Colon (tissue), 2 donors: ENCODE results near the gene NAA60.

ENCODE experiments used
- FAIRE-seq: peaks from 2 replicates; lab custom pipeline; 2012; peaks lifted over from hg19 to GRCh38; lab: Jason Lieb, UNC
- donor health status: control.
- donor health status: control.

Gene NAA60

GRCh38 chr16:3443108-3444031 is at the start of gene NAA60, which contains the start of gene ZNF597:
Gene NAA60 (plus strand): TSS chr16:3443680. CDS start chr16:3476228, 32,548 bp downstream.
Gene ZNF597 (minus strand): TSS chr16:3443504. CDS start chr16:3443153, 351 bp downstream.
- no peak for FAIRE-seq

- FAIRE-seq = no peak
Observed at GRCh38 chr16:3400446-3400778, 43.1 kb upstream of the NAA60 start.

- FAIRE-seq = no peak
Observed at GRCh38 chr16:3400779-3401688, 42.4 kb upstream of the NAA60 start, which contains the start of the genes ZNF174 and ZSCAN32. Gene ZNF174 (plus strand): TSS chr16:3401215. CDS start chr16:3402005, 790 bp downstream. Gene ZSCAN32 (minus strand): TSS chr16:3401004. CDS start chr16:3397557, 3,447 bp downstream.

DNA sequence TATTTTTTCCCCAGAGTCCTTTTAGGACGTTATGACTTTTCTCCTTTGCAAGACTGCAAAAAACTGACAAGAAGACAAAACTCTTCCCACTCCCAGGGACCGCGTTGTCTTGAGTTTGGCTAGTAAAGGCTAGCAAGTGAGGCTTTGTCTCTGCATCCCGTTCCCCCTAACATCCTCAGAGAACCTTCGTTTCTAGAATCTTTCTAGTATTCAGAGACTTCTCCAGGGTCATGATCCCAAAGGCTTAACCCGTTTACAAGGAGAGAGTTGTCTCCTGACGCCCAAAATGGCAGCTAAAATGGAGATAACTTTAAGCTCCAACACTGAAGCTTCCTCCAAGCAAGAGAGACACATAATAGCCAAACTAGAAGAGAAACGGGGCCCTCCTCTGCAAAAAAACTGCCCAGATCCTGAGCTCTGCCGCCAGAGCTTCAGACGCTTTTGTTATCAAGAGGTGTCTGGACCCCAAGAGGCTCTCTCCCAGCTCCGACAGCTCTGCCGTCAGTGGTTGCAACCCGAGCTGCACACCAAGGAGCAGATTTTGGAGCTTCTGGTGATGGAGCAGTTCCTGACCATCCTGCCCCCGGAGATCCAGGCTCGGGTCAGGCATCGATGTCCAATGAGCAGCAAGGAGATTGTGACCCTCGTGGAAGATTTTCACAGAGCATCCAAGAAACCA is 41.6 kb upstream of the NAA60 start:
- FAIRE-seq = no peak

GRCh38 chr16:3408561-3409197 is 34.8 kb upstream of the NAA60 start:
- no peak for FAIRE-seq

DNA sequence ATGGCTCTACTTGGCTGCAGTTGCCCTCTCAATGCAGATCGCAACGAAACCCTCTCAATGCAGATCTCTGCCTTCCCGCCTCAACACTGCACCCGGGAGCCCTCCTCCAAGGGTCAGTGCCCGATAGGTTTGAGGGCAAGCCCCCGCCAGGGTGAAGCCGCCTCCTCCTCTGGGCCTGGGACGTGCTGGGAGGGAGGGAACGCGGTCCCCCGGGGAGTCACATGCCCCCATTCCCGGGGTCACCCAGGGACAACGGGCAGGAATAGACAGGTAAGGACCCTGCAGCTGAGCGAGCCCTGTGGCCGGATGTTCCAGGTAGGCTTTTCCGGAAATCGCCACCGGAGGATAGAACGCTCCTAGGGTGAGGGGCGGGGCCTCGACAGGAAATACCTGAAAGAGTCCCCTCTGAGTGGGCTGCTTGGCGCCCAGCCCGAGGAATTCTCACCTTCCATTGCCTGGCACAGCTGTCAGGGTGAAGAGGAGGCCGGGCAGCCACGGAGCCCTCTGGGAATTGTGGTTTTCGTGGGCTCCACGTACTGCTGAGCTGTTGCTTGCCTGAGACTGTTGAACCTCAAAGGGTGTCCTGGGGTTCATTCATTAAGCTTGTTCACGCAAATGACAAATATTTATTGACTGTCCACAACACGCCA is 29.6 kb upstream of the NAA60 start:
- FAIRE-seq = no peak

DNA sequence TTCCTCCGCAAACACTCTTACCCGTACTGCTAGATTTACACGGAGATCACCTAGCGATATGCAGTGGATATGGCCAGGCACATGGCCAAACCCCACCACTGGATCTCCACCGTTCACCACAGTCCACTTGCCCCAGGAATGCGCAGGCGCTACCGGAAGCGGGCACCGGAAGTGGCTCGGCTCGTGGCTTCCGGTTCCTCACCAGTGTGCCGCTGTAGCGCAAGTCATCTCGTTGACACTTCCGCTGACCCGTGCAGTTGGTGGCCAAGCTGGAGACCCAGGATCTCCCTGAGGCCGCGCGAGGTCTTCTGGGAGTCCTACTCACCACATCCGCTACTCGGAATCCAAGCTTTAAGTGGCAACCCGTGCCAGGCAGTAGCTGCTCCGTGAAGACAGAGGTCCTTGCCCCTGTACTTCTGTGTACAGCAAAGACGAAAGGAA is 11.7 kb upstream of the NAA60 start:
- FAIRE-seq = no peak

DNA sequence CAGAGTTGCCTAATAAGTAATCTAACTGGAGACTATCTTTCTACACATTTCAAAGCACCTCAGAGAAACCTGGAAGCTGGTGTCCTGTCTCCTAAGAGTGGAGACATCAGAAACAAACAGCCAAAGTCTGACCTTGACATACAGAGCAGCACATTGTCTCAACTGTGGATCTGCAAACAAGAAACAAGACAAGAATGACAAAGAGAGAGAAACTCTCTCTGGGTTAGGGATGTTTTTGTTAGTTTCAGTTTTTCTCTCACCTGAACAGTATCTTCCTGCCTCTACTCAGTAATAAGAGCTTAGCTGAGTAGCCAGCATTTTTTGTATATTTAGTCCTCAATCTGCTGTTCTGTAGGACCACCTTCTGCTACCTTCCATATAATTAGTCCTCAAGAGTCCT is 9.1 kb upstream of the NAA60 start:
- no peak for FAIRE-seq

DNA sequence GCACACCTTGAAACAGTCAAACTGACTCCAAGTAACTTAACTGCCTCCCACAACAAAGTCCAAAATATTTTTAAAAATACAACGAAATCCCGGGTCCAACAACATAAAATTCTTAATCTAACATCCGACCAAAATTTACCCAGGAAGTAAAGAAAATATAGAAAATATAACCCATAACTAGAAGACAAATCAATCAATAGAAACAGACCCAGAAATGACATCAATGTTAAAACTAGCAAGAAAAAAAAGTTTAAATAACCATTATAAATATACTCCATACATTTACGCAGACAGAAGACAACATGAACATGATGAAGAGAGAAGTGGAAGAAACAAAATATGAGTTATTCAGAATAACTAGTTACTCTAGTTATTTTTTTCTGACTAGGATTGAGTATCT is 3.8 kb upstream of the NAA60 start:
- no peak for FAIRE-seq

GRCh38 chr16:3444032-3444388 is 530 bp downstream of the NAA60 start:
- FAIRE-seq = no peak

- FAIRE-seq = no peak
Observed at GRCh38 chr16:3454093-3454492, 10.6 kb downstream of the NAA60 start.

DNA sequence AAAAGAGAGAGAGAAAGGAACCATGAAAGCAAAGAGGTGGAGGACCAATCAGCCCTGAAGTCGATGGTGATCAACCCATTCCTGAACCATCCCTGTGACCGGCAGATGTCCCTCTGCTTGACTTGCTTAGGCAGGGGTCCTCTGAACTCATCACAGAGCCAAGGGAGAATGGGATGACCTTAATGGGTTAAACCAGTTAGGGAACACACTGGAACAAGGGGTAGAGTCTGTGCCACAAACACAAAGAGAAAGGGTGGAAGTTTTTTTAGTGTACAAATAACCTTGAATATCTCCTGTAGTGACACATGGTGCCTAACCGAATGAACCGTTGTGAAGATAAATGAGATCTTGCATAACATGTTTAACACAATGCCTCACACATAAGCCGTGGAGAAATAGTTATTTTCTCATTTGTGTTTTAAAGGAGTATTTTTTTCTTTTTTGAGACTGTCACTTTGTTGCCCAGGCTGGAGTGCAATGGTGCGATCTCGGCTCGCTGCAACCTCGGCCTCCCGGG is 11.2 kb downstream of the NAA60 start:
- no peak for FAIRE-seq

DNA sequence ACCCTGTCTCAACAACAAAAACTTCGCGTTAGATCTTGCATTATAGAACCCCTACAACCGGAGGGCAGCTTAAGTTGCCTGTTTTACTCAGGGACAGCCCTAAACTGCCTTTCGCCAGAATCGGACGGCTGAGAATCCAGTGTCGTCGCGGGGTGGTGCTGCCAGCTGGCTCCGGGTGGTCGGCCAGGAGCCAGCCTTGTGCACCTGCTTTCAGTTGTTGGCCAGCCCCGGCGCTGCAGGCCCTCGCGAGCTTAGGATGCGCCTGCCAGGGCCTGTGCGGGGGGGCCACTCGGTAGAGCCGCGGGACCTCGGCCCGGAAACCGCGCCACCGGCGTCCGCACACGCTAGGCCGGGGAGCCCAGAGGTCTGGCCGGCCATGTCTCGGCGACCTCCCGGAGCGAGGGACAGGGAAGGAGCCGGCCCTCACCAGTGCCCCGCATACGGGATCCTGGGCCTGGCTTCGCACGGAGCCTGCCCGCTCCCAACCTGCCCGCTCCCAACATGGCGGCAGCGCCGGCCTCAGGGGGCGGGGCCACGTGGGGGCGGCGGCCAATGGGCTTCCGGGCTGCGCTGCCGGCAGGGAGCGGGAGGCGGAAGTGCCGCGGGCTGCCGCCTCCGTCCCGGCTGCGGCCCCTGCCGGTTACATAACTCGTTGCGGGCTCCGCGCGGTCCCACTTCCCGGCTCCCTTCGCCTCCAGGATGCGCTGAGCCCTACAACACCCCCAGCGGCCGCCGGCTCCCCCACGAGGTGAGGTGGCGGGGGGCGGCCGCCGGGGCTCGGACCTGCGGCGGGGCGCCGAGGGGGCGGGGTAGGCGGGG is 14.2 kb downstream of the NAA60 start:
- FAIRE-seq = no peak

DNA sequence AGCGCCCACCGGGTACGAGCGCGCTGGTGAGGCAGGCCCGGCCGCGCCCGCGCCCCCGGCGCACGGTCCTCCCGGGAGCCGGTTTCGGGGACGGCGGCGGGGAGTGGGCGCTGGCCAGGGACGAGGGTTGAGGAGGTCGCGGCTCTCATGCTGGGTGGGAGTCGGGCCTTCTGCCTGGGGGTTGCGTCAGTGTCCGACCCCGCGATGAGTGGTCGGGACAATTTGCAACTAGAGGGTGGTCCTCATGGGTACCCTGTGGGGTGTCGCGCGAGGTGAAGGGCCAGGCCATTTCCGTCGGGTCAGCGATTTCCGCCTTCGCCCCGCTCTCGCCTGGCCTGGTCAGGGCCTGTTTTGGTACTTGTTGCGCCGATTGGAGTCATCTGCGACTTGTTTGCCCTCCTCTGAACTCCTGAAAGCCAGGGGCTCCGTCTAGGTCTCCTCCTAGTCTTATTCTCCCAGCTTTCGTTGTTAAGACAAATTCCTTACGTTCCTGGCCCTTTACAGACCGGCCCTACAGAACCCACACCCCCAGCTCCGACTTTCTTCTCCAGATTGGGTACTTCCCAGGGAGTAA is 14.9 kb downstream of the NAA60 start:
- no peak for FAIRE-seq

- peak; percentile 24 for FAIRE-seq
Observed at GRCh38 chr16:3458852-3459361, 15.4 kb downstream of the NAA60 start.

DNA sequence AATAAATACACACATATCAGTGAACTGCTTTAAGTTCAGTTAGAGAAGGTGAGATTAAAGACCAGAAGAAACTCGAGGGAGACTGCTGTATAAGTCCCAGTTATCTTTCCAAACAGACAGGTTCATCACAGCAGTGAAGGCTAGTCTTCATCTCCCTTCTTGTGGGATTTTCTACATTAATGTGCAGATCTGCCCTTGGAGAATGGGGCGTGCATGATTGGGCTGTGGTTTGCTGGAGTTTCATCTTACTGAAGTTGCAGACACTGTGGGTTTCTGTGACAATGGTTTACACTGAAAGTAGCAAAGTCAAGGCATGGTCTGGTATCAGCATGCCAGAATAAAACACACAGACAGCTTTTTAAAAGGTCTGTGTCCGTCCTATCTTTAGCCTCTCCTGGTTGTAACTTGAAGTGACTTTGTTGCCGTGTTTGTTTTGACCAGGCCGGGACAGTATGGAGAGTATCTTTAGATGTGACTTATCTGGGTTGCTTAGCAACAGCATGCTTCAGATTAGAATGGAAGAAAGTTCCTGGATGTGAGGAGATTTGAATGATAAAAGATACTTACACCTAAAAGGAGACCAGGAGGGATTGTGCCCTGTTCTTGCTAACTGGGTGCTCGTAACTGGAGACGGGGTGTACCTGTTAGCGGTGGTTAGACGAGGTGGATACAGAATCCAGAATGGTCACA is 16.1 kb downstream of the NAA60 start:
- FAIRE-seq = no peak

- FAIRE-seq = no peak
Observed at GRCh38 chr16:3460121-3460520, 16.6 kb downstream of the NAA60 start.

GRCh38 chr16:3460585-3460984 is 17.1 kb downstream of the NAA60 start:
- no peak for FAIRE-seq

DNA sequence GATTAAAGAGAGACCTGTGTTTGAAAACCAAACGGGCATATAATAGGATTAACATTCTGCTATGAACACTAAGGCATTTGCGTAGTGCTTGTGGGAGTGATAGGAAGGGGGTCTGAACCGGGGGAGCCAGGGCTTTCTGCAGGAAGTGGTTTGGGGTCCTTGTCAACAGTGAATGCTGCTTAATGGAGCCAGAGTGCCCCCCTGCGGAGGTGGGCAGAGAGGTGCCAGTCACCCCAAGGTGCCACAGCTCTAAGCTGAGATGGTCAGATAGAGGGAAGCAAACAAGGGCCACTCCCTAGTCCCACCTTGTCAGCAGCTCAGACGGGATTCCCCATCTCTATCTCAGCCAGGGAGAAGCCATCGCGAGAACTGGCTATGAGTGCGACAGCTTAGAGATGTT is 17.7 kb downstream of the NAA60 start:
- FAIRE-seq = no peak
